Measurements from ENCODE around the gene PRAC2.
A peak's percentile ranks its signal among the peaks of the same experiment; 100 is the strongest.

The PRAC2 gene

GRCh38 chr17:48731355-48731754 is 8.4 kb downstream of the PRAC2 start:
- Mint-ChIP-seq H3K27me3 (ENCODE audit: low read depth) (peaks cover 100% of the 10 kb centered on the region), H3K9me3 (peaks cover 4% of the 10 kb centered on the region), H3K36me3 (ENCODE audit: low read depth) (no peaks in the 10 kb centered on the region), H3K4me1 (peaks cover 37% of the 10 kb centered on the region), H3K4me3 (peak overlapping the region in 1 of 3 experiments; percentile 26), H3K27ac (no peak overlapping the region)
- TF ChIP-seq CTCF (IDR thresholded peaks at IDR 0.05; ENCODE audit: unreplicated experiment in 3 of 3) = no peak

GRCh38 chr17:48732688-48733629 is 10.0 kb downstream of the PRAC2 start:
- Mint-ChIP-seq H3K4me1 (peaks cover 37% of the 10 kb centered on the region), H3K9me3 (peaks cover 4% of the 10 kb centered on the region), H3K27me3 (ENCODE audit: low read depth) (peaks cover 100% of the 10 kb centered on the region), H3K4me3 (peak overlapping the region; percentile 9 to 45 (median 17)), H3K36me3 (ENCODE audit: low read depth) (no peaks in the 10 kb centered on the region), H3K27ac (peak overlapping the region in 1 of 3 experiments; percentile 42)
- TF ChIP-seq CTCF (IDR thresholded peaks at IDR 0.05; ENCODE audit: unreplicated experiment in 3 of 3) = no peak

GRCh38 chr17:48733632-48734328 is 10.8 kb downstream of the PRAC2 start:
- Mint-ChIP-seq H3K4me1 (peaks cover 35% of the 10 kb centered on the region), H3K27me3 (ENCODE audit: low read depth) (peaks cover 100% of the 10 kb centered on the region), H3K27ac (peak overlapping the region in 1 of 3 experiments; percentile 42), H3K36me3 (ENCODE audit: low read depth) (no peaks in the 10 kb centered on the region), H3K9me3 (peaks cover 4% of the 10 kb centered on the region), H3K4me3 (peak overlapping the region; percentile 9 to 45 (median 19))
- no peak for TF ChIP-seq CTCF (IDR thresholded peaks at IDR 0.05; ENCODE audit: unreplicated experiment in 3 of 3)

DNA sequence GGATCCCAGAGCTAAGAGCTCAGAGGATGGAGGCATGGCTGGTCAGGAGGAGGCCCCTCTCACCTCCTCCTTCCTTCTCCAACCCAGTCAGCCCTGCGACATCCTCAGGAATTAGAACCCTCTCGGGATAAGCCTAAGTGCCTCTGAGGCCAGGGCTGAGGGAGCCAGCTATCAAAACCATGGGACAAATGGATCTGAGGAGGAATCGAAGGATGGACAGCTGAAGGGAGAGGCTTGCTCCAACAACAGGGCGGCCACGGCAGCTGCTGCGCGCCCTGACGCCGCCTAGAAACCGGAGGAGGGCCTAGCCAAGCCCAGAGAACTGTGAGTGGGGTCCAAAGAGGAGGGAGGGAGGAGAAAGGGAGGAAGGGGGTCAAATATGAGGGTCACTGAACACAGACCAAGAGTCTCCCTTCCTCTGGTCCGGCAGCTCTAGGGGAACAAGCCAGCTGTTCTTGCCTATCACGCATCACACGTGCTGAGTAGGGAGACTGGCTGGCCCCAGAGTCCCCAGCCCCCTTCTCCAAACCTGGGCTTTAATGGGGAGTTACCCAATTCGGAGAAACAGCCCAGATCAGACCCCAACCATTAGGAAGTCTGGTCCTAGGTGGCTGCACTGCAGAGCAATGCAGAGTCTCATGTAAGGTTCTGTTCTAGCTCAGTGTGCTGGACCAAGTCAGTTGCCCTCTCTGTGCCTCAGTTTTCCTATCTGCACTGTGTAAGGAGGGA is 11.5 kb downstream of the PRAC2 start:
- no peak for TF ChIP-seq CTCF (IDR thresholded peaks at IDR 0.05; ENCODE audit: unreplicated experiment in 3 of 3)
- peak overlapping the region in 1 of 3 experiments; percentile 42 for H3K27ac Mint-ChIP-seq
- no peaks in the 10 kb centered on the region for H3K36me3 Mint-ChIP-seq (ENCODE audit: low read depth)
- no peak overlapping the region for H3K4me3 Mint-ChIP-seq
- H3K4me1 Mint-ChIP-seq = peaks cover 30% of the 10 kb centered on the region
- peaks cover 4% of the 10 kb centered on the region for H3K9me3 Mint-ChIP-seq
- peaks cover 100% of the 10 kb centered on the region for H3K27me3 Mint-ChIP-seq (ENCODE audit: low read depth)

GRCh38 chr17:48735062-48735351 is 12.0 kb downstream of the PRAC2 start:
- H3K9me3 Mint-ChIP-seq = peaks cover 4% of the 10 kb centered on the region
- no peak overlapping the region for H3K27ac Mint-ChIP-seq
- H3K4me1 Mint-ChIP-seq = peaks cover 27% of the 10 kb centered on the region
- H3K36me3 Mint-ChIP-seq (ENCODE audit: low read depth) = no peaks in the 10 kb centered on the region
- TF ChIP-seq CTCF (IDR thresholded peaks at IDR 0.05; ENCODE audit: unreplicated experiment in 3 of 3) = no peak
- H3K27me3 Mint-ChIP-seq (ENCODE audit: low read depth) = peaks cover 100% of the 10 kb centered on the region
- no peak overlapping the region for H3K4me3 Mint-ChIP-seq

Data from nephron (organoid).